ENCODE data around the gene EEF1AKMT4. TPM values are rescaled to one million over a fixed set of nuclear protein-coding genes. Genes with fewer than 3 reads are reported as not detected.

EEF1AKMT4 gene
- polyA plus RNA-seq, 2 of the 4 experiments (the other 2 are of a cell fraction) = 9.8 to 12.7 TPM

GRCh38 chr3:184222521-184222920 is 27.0 kb upstream of the EEF1AKMT4 start:
- ATAC-seq (no peak), FAIRE-seq (no peak), DNase-seq (ENCODE audit: low read depth in 1 of 2, low spot score in 1 of 2) (no peak)
- H3K4me1 ChIP-seq = no peaks in the 10 kb centered on the region
- TF ChIP-seq NR3C1 (IDR thresholded peaks at IDR 0.05) = no peak
- no peak for TF ChIP-seq ZNF302 (CRISPR knock-in tag; IDR thresholded peaks at IDR 0.05)
- TF ChIP-seq KDM5A (IDR thresholded peaks at IDR 0.05) = no peak
- TF ChIP-seq, protein P1, sequence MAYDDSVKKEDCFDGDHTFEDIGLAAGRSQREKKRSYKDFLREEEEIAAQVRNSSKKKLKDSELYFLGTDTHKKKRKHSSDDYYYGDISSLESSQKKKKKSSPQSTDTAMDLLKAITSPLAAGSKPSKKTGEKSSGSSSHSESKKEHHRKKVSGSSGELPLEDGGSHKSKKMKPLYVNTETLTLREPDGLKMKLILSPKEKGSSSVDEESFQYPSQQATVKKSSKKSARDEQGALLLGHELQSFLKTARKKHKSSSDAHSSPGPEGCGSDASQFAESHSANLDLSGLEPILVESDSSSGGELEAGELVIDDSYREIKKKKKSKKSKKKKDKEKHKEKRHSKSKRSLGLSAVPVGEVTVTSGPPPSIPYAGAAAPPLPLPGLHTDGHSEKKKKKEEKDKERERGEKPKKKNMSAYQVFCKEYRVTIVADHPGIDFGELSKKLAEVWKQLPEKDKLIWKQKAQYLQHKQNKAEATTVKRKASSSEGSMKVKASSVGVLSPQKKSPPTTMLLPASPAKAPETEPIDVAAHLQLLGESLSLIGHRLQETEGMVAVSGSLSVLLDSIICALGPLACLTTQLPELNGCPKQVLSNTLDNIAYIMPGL (CRISPR knock-in tag; IDR thresholded peaks at IDR 0.05; ENCODE audit: borderline replicate concordance) = no peak
- ChIA-PET POLR2A (no interaction called here), CTCF (interaction anchor here (0.9 to 1.1 kb wide), 2 partner anchors 9 to 327 kb away, joined by 3 to 4 read pairs; no protein-coding TSS in a partner anchor)
- H3K9me3 ChIP-seq = no peaks in the 10 kb centered on the region
- WGBS (ENCODE audit: missing lambda C conversion rate) = 3% methylated on average over 3 of the region's 3 CpGs
- H3K4me2 ChIP-seq = no peak overlapping the region
- H3K27ac ChIP-seq = no peak overlapping the region
- H3K4me3 ChIP-seq = no peak overlapping the region

DNA sequence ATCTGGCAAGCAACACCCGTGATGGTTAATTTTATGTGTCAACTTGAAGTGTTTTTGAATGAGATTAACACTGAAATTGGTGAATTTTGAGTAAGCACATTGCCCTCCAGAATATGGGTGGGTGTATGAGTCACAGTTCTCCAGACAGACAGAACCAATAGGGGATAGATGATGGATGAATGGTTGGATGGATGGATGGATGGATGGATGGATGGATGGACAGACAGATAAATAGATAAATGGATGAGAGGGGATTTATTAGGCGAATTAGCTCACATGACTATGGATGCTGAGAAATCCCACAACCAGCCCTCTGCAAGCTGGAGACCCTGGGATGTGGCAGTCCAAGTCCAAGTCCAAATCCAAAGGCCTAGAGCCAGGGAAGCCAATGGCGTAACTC is 25.5 kb upstream of the EEF1AKMT4 start:
- H3K4me3 ChIP-seq = no peak overlapping the region
- H3K27ac ChIP-seq = no peak overlapping the region
- ATAC-seq (no peak), FAIRE-seq (no peak), DNase-seq (ENCODE audit: low read depth in 1 of 2, low spot score in 1 of 2) (no peak)
- 45% methylated on average over 3 of the region's 3 CpGs for WGBS (ENCODE audit: missing lambda C conversion rate)
- ChIA-PET CTCF (no interaction called here), POLR2A (no interaction called here)
- no peak for TF ChIP-seq ZC3H11A (IDR thresholded peaks at IDR 0.05)
- TF ChIP-seq EHMT2 (IDR thresholded peaks at IDR 0.05; ENCODE audit: low read depth) = no peak
- no peak for TF ChIP-seq RARB (CRISPR knock-in tag; IDR thresholded peaks at IDR 0.05)
- TF ChIP-seq HES2 (IDR thresholded peaks at IDR 0.05) = no peak
- TF ChIP-seq, protein P2, sequence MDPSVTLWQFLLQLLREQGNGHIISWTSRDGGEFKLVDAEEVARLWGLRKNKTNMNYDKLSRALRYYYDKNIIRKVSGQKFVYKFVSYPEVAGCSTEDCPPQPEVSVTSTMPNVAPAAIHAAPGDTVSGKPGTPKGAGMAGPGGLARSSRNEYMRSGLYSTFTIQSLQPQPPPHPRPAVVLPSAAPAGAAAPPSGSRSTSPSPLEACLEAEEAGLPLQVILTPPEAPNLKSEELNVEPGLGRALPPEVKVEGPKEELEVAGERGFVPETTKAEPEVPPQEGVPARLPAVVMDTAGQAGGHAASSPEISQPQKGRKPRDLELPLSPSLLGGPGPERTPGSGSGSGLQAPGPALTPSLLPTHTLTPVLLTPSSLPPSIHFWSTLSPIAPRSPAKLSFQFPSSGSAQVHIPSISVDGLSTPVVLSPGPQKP (IDR thresholded peaks at IDR 0.05; ENCODE audit: low read depth, low read length) = no peak
- TF ChIP-seq GATA3 (IDR thresholded peaks at IDR 0.05; ENCODE audit: borderline replicate concordance) = no peak
- TF ChIP-seq ZFP36 (IDR thresholded peaks at IDR 0.05; ENCODE audit: borderline replicate concordance, partially characterized antibody) = no peak
- TF ChIP-seq FOSL2 (IDR thresholded peaks at IDR 0.05) = no peak
- no peak for TF ChIP-seq FOSL2 (CRISPR knock-in tag; IDR thresholded peaks at IDR 0.05)
- TF ChIP-seq ZSCAN20 (CRISPR knock-in tag; IDR thresholded peaks at IDR 0.05) = no peak
- no peak for TF ChIP-seq RAD21 (conservative IDR thresholded peaks at IDR 0.05 in 1 of 2, IDR thresholded peaks at IDR 0.05 in 1 of 2)
- TF ChIP-seq NFE2L2 (conservative IDR thresholded peaks at IDR 0.05; ENCODE audit: low read length) = no peak
- no peak for TF ChIP-seq HDAC2 (IDR thresholded peaks at IDR 0.05)
- no peak for TF ChIP-seq ESRRA (IDR thresholded peaks at IDR 0.05; ENCODE audit: borderline replicate concordance, low read length)
- no peak for TF ChIP-seq POLR2AphosphoS2 (conservative IDR thresholded peaks at IDR 0.05; ENCODE audit: low read length)
- H3K9me3 ChIP-seq = no peaks in the 10 kb centered on the region
- no peaks in the 10 kb centered on the region for H3K4me1 ChIP-seq
- H3K4me2 ChIP-seq = no peak overlapping the region

DNA sequence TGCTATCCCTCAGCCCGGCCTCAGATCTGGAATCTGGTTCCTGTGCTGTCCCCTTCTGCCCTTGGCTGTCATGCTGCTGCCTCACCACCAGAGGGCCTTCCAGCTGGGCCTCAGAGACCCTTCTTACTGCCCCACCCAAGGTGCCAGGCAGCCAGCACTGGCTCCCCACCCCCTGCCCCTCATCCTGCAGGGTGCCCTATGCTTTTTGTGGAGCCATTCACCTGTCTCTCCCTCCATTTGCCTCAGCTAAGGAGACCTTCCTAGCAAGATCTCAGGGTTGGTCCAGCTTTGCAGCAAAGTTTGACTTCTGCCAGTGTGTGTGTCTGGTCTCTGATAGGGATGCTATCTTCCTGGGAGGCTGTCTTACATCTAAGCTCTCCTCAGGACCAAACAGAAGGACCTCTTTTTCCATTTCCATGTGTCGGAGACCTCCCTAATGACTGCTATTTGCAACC is 22.0 kb upstream of the EEF1AKMT4 start:
- WGBS (ENCODE audit: missing lambda C conversion rate) = 27% methylated on average over 2 of the region's 2 CpGs

More for the DNA sequence above, 22.0 kb upstream of the EEF1AKMT4 start:
- Histone ChIP-seq H3K4me1 (no peaks in the 10 kb centered on the region), H3K4me3 (no peak overlapping the region), H3K4me2 (no peak overlapping the region), H3K27ac (no peak overlapping the region), H3K9me3 (no peaks in the 10 kb centered on the region)
- CTCF ChIA-PET = interaction anchor here (0.6 to 5.5 kb wide), 27 partner anchors 9 to 82 kb away, joined by 3 to 44 read pairs (median 6); partner anchors contain the start of genes ALG3 and EEF1AKMT4
- FAIRE-seq = no peak
- peak in 1 of 2 experiments; percentile 72; a peak in 3 of 6 replicates for ATAC-seq
- DNase-seq (ENCODE audit: low read depth in 1 of 2, low spot score in 1 of 2) = peak; percentile 34 to 71
- peak; percentile 55 for TF ChIP-seq CTCF (IDR thresholded peaks at IDR 0.05)
- TF ChIP-seq SMC3 (IDR thresholded peaks at IDR 0.05) = peak; percentile 49
- TF ChIP-seq RAD21 (conservative IDR thresholded peaks at IDR 0.05 in 1 of 2, IDR thresholded peaks at IDR 0.05 in 1 of 2) = peak in 1 of 2 experiments; percentile 44; a peak in 2 of 5 replicates
- TF ChIP-seq PBX3 (IDR thresholded peaks at IDR 0.05) = no peak
- POLR2A ChIA-PET = interaction anchor here (1.0 kb wide), 1 partner anchor 42 kb away, joined by 3 read pairs; the partner anchor contains the start of gene ABCF3
